Measurements from ENCODE around the gene PRR36. TPM values are rescaled to one million over a fixed set of nuclear protein-coding genes. Genes with fewer than 3 reads are reported as not detected.
"Not testable (repeated sequence)": the region's sequence is repeated elsewhere in the genome, so short reads cannot be mapped to it uniquely, and the experiment has no call there.

PRR36 gene
- 0.05 and 0.17 TPM in 2 replicates for total RNA-seq

DNA sequence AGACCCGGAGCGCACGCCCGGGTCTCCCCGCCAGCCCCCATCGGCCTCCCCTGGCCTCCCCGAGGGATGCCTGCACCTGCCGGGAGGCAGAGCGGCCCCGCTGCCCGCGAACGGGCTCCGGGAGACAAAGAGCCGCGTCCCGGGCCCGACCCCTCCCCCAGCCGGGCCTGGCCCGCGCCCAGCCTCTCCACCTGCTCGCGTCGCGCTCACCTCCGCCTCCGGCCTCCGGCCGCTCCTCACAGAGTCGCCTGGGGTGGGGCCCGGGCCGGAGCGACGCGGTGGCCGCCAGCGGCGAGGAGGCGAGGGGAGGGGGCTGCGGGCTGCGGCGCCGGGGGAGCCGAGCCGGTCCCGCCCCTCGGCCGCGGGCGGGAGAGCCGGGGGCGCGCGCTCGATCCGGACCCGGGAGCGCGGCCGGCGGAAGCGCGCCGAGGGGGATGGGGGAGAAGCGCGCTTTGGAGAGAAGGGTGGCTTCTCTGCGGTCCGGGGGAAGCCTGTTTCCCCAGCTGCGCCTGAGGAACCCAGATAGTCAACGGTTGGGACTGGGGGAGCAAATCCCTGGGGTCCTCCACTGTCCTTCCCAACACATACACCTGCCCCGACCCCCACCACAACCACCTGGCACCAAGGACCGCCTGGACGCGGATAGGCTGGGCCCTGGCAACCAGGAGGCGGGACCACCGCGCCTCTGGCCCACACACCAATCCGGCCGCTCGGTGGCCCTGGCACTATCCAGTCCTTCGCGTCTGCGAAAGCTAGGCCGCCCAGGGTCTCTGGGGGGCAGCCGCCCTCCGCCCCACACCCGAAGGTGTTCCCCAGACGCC, at the start of gene PRR36:
Gene PRR36, minus strand, starts transcription at position 315 of the 821 bp plus-strand sequence. CDS start 701 bp downstream, outside the sequence.
- Mint-ChIP-seq H3K36me3 (ENCODE audit: low read depth) (no peaks in the 10 kb centered on the region), H3K4me3 (peak within 1 kb of the TSS; percentile 80), H3K27me3 (ENCODE audit: insufficient read depth) (peaks cover 32% of the 10 kb centered on the region), H3K4me1 (ENCODE audit: low read depth) (peaks cover 14% of the 10 kb centered on the region), H3K9me3 (no peaks in the 10 kb centered on the region), H3K27ac (no peak within 1 kb of the TSS)
- no peak for DNase-seq (ENCODE audit: low spot score)
- intact Hi-C loops (cut with micrococcal nuclease) = no loop called here

DNA sequence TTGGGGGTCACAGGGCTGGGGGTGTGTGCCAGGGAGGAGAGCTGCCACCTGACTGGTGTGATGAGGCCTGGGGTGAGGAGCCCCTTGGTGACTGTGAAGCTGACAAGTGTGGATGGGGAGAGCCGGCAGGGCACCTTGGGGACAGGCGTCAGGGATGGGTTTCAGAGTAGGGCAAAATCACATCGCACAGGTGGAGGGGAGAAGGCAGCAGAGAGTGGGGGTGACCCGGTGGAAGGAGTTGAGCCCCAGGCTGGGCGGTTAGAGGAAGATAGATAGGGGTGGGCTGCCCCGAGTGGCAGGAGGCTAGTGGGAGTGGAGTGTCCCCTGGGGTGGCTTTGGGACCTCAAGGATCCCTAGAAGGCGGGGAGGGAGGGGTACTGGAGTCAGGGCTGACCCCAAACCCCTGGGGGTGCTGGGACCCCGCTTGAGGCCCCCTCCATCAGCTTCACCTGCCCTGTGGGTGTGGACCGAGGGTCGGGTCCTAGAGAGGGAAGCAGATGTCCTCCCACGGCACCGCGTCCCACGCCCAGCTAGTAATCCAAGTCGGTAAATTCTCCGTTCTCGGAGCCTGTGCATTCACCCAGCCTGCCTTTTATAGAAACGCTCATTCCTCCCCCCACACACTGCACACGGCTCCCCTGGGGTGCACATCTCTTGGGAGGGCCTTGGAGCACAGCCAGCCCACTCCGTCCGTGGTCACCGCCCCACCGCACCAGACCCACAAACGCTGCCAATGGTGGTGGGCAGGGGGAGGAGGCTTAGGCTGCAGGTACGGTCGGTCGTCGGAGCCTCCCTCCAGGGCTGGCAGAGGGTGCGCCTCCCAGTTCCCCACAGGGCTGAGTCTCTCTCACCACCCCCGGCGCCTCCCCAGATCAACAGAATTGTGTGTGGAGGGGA, 49.4 kb upstream of the PRR36 start:
- intact Hi-C loops (cut with micrococcal nuclease) = loop anchor here (2.0 kb wide), 1 partner anchor 71 kb away; no protein-coding TSS in a partner anchor
- Mint-ChIP-seq H3K4me1 (ENCODE audit: low read depth) (peaks cover 29% of the 10 kb centered on the region), H3K9me3 (no peaks in the 10 kb centered on the region), H3K4me3 (no peak overlapping the region), H3K36me3 (ENCODE audit: low read depth) (peaks cover 7% of the 10 kb centered on the region), H3K27ac (no peak overlapping the region), H3K27me3 (ENCODE audit: insufficient read depth) (peaks cover 9% of the 10 kb centered on the region)
- DNase-seq (ENCODE audit: low spot score) = no peak

DNA sequence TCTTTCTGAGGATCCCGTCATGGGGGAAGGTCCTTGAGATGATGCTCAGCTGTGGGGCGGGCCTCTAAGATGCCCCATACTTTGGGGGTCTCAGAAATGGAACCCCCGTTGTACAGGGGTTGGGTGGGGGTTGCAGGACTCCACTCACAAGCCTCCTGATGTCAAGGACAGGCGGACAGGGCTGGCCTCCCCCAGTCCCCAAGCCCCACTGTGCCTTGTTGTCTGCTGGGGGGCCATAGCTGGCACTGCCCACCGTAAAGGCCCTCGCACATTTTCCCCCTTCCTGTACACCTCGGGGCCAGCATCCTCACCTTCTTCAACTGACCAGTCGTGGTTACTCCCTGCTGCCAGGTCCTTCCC, 48.6 kb upstream of the PRR36 start:
- Mint-ChIP-seq H3K27me3 (ENCODE audit: insufficient read depth) (peaks cover 12% of the 10 kb centered on the region), H3K27ac (no peak overlapping the region), H3K4me3 (no peak overlapping the region), H3K36me3 (ENCODE audit: low read depth) (peaks cover 5% of the 10 kb centered on the region), H3K4me1 (ENCODE audit: low read depth) (peaks cover 26% of the 10 kb centered on the region), H3K9me3 (no peaks in the 10 kb centered on the region)
- DNase-seq (ENCODE audit: low spot score) = no peak
- intact Hi-C loops (cut with micrococcal nuclease) = no loop called here

DNA sequence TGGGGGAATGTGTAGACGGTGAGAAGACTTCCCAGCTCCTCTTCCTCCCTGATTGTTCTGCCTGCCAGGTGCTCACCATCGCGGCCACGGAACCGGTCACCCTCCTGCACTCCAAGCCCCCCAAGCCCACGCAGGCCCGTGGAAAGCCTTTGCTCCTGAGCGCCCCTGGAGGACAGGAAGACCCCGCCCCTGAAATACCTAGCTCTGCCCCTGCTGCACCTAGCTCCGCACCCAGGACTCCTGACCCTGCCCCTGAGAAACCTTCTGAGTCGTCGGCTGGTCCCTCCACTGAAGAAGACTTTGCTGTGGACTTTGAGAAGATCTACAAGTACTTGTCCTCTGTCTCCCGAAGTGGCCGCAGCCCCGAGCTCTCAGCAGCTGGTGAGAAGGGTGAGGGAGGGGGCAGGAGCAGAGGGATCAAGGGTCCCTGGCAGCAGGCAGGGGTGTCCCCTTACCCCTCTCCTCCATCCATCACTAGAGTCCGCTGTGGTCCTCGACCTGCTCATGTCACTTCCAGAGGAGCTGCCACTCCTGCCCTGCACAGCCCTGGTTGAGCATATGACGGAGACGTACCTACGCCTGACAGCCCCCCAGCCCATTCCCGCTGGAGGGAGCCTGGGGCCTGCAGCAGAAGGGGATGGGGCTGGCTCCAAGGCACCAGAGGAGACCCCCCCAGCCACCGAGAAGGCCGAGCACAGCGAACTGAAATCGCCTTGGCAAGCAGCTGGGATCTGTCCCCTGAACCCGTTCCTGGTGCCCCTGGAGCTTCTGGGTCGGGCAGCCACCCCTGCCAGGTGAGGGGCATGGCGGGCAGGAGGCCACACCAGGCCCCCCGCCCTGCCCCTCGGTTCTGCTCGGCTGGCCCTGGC, 48.0 kb upstream of the PRR36 start:
- peak overlapping the region; percentile 86 for H3K4me3 Mint-ChIP-seq
- intact Hi-C loops (cut with micrococcal nuclease) = loop anchor here (2.0 kb wide), 1 partner anchor 725 kb away; no protein-coding TSS in a partner anchor

DNA sequence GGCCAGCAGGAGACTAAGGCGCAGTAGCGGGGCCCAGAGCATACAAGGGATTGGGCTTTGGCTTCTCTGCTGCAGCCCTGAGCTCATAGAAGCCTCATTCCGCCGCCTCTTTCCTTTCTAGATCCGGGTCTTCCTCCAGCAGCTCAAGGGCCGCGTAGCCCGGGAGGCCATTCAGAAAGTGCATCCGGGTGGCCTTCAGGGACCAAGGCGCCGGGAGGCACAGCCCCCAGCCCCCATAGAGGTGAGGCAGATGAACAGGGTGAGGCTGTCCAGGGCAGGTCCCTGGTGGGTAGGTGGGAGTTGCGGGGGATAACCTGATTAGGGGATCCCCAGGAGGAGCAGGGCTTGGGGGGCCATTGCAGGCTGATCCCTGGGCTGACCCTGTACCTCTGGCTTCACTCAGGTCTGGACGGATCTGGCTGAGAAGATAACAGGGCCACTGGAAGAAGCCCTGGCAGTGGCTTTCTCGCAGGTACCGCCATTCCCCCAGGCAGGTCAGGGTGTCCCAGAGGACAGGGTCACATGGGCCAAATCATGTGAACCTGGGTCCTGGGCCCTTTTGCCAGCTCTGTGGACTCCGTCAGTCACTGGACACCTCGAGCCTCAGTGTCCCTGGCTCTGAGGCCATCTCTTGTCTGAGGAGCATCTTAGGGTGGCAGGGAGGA, 47.2 kb upstream of the PRR36 start:
- no peak for DNase-seq (ENCODE audit: low spot score)
- intact Hi-C loops (cut with micrococcal nuclease) = loop anchor here (2.0 kb wide), 1 partner anchor 725 kb away; no protein-coding TSS in a partner anchor
- Mint-ChIP-seq H3K4me1 (ENCODE audit: low read depth) (peaks cover 24% of the 10 kb centered on the region), H3K27ac (peak overlapping the region; percentile 93), H3K4me3 (peak overlapping the region; percentile 86), H3K27me3 (ENCODE audit: insufficient read depth) (peaks cover 12% of the 10 kb centered on the region), H3K36me3 (ENCODE audit: low read depth) (peaks cover 3% of the 10 kb centered on the region), H3K9me3 (no peaks in the 10 kb centered on the region)

More for the DNA sequence above, 48.0 kb upstream of the PRR36 start:
- H3K9me3 Mint-ChIP-seq = no peaks in the 10 kb centered on the region
- peaks cover 26% of the 10 kb centered on the region for H3K4me1 Mint-ChIP-seq (ENCODE audit: low read depth)
- DNase-seq (ENCODE audit: low spot score) = no peak
- no peak overlapping the region for H3K27ac Mint-ChIP-seq
- peaks cover 12% of the 10 kb centered on the region for H3K27me3 Mint-ChIP-seq (ENCODE audit: insufficient read depth)
- H3K36me3 Mint-ChIP-seq (ENCODE audit: low read depth) = peaks cover 5% of the 10 kb centered on the region

DNA sequence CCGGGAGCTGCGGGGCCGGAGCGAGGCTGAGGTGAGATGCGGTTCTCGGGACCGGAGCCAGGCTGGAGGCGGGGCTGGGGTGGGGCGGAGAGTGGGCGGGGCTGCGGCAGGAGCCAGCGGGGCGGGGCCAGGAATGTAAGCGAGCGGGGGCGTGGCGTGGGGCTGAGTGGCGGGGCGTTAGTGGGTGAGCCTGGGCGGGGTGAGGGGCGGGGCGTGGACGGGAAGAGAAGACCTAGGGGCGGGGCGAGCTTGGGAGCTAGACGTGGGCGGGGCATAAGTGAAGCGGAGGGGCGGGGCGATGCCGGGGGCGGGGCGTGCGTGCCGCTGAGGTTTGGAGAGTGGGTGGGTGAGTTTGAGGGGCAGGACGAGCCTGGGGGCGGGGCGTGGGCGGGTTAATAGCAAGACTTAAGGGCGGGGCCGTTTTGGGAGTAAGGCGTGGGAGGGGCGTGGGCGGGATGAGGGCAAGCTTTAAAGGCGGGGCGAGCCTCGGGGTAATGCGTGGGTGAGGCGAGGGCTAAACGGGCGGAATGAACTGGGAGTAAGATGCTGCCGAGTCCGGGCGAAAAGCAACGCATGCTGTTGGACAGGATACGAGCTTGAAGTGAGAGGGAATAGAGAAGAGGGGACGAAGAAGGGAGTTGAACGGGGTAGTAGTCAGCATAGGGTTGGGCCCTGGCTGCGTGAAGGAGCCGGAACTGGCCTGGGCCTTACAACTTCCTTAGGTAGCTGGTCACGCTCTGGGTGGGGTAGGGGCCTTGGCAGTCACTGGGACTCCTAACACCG, 46.5 kb upstream of the PRR36 start:
- Mint-ChIP-seq H3K9me3 (no peaks in the 10 kb centered on the region), H3K4me3 (peak overlapping the region; percentile 86), H3K27ac (peak overlapping the region; percentile 93), H3K27me3 (ENCODE audit: insufficient read depth) (peaks cover 12% of the 10 kb centered on the region), H3K4me1 (ENCODE audit: low read depth) (peaks cover 22% of the 10 kb centered on the region), H3K36me3 (ENCODE audit: low read depth) (peaks cover 2% of the 10 kb centered on the region)
- intact Hi-C loops (cut with micrococcal nuclease) = loop anchor here (1.0 to 2.0 kb wide), 8 partner anchors 17 to 724 kb away; partner anchors contain the start of genes MAP2K7, STXBP2 and TIMM44
- DNase-seq (ENCODE audit: low spot score) = peak; percentile 92

DNA sequence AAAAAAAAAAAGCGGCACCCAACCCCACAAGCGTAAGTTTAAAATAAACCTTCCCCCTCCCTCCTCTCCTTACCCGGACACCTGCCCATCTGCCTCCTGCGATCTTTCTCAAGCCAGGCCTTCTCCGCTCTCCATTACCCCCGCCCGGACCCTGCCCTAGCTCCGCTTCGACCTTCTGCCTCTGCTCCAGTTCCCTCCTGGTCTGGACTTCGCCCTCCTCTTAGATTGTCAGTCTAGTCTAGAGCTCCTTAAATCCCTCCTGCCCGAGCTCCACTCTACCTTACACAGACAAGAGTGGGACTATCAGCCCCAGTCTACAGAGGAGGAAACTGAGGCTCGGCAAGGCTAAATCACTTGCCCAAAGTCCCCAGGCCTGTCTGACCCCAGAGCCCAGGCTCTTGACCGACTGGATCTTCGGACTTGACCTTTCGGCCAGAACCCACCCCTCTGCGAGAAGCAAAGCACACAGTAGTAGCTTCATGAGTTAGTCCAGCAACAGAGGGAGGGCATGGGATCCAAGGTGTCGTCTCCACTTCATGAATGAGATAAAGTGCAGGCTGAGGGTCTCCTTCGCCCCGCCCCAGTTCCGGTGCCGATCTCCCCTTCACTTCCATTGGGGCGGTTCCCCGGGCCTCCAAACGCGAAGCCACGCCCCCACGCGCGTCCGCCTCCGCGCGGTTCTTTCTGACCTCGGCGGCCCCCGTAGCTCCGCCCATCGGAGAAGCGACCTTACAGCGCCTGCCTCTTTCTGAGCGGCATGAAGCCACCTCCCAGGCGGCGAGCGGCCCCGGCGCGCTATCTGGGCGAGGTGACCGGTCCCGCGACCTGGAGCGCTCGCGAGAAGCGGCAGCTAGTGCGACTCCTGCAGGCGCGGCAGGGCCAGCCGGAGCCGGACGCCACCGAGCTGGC, 45.7 kb upstream of the PRR36 start, which contains the start of gene SNAPC2:
Gene SNAPC2, plus strand, starts transcription at position 729 of the 909 bp plus-strand sequence. Its CDS starts 29 bp downstream, at position 758.
- H3K36me3 Mint-ChIP-seq (ENCODE audit: low read depth) = peaks cover 2% of the 10 kb centered on the region
- intact Hi-C loops (cut with micrococcal nuclease) = loop anchor here (1.0 to 2.0 kb wide), 8 partner anchors 17 to 723 kb away; partner anchors contain the start of genes MAP2K7, STXBP2 and TIMM44
- no peaks in the 10 kb centered on the region for H3K9me3 Mint-ChIP-seq
- H3K27ac Mint-ChIP-seq = peak within 1 kb of the TSS; percentile 93
- H3K4me3 Mint-ChIP-seq = peak within 1 kb of the TSS; percentile 86
- H3K4me1 Mint-ChIP-seq (ENCODE audit: low read depth) = peaks cover 22% of the 10 kb centered on the region
- H3K27me3 Mint-ChIP-seq (ENCODE audit: insufficient read depth) = peaks cover 18% of the 10 kb centered on the region
- peak; percentile 96 for DNase-seq (ENCODE audit: low spot score)

DNA sequence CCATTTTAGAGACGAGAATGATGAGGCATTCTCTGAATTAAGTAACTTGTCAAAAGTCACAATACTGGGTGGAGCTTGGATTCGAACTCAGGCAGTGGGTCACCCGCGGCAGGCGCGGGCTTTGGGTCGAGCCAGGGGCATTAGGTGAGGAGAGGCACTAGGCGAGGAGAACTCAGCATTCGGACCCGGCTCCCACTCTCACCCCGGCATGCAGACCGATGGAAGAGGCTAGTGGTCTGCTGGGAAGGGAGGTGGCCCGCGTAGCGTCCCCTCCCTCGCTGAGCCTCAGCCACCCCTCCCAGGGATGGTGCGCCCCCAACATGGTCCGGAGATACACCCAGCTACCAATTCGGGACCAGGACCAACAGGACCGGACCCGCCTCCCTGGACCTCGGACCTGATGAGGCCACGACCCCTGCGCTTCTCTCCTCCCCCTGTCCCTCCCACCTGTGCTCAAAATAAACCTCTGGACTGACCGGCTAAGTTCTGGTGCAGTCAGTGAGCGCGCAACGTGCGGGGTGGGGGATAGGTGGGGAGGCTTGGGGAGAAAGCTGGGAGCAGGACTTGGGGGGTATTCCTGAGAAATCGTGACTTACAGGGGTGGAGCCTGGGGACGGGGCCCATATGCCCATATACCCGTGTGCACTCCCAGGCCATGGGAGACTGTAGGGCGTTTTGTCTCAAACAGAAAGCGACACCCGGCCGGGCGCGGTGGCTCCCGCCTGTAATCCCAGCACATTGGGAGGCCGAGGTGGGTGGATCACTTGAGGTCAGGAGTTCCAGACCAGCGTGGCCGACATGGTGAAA, 44.6 kb upstream of the PRR36 start:
- Mint-ChIP-seq H3K27me3 (ENCODE audit: insufficient read depth) (peaks cover 15% of the 10 kb centered on the region), H3K27ac (no peak overlapping the region), H3K4me3 (peak overlapping the region; percentile 86), H3K4me1 (ENCODE audit: low read depth) (peaks cover 22% of the 10 kb centered on the region), H3K36me3 (ENCODE audit: low read depth) (peaks cover 2% of the 10 kb centered on the region), H3K9me3 (no peaks in the 10 kb centered on the region)
- no peak for DNase-seq (ENCODE audit: low spot score)
- intact Hi-C loops (cut with micrococcal nuclease) = no loop called here

DNA sequence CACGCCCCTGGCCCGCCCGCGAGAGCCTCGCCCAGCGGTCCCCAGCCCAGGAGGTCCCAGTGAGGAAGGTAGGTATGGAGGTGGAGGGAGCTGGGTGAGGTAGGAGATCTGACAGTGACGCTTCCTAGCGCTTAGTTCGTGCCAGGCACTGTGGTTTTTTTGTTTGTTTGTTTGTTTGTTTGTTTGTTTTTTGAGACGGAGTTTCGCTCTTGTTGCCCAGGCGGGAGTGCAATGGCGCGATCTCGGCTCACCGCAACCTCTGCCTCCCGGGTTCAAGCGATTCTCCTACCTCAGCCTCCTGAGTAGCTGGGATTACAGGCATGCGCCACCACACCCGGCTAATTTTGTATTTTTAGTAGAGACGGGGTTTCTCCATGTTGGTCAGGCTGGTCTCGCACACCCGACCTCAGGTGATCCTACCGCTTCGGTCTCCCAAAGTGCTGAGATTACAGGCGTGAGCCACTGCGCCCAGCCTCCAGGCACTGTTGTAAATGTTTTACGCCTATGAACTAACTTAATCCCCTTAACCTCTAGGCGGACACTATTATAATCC, 43.9 kb upstream of the PRR36 start:
- H3K9me3 Mint-ChIP-seq; intact Hi-C loops (cut with micrococcal nuclease): not testable (repeated sequence)

More for the DNA sequence above, 43.9 kb upstream of the PRR36 start:
- Mint-ChIP-seq H3K4me1 (ENCODE audit: low read depth) (peaks cover 22% of the 10 kb centered on the region), H3K27me3 (ENCODE audit: insufficient read depth) (peaks cover 15% of the 10 kb centered on the region), H3K4me3 (peak overlapping the region; percentile 49)
- not testable (repeated sequence) for H3K27ac Mint-ChIP-seq; DNase-seq (ENCODE audit: low spot score); H3K36me3 Mint-ChIP-seq (ENCODE audit: low read depth)

Measured in activated T-helper 1 cell treated with anti-CD3 and anti-CD28 coated beads, Interleukin-12 subunit alpha, Interleukin-12 subunit beta, Interleukin-2, Interleukin-4 antibody, amounts not matched to agents 30 ng/mL and 10 ng/mL and 1 ng/mL, durations not matched to agents 14 hours and 24 hours and 36 hours (primary cell).